ENCODE measurements around the gene GNA12.

- TF ChIP-seq, protein P1, sequence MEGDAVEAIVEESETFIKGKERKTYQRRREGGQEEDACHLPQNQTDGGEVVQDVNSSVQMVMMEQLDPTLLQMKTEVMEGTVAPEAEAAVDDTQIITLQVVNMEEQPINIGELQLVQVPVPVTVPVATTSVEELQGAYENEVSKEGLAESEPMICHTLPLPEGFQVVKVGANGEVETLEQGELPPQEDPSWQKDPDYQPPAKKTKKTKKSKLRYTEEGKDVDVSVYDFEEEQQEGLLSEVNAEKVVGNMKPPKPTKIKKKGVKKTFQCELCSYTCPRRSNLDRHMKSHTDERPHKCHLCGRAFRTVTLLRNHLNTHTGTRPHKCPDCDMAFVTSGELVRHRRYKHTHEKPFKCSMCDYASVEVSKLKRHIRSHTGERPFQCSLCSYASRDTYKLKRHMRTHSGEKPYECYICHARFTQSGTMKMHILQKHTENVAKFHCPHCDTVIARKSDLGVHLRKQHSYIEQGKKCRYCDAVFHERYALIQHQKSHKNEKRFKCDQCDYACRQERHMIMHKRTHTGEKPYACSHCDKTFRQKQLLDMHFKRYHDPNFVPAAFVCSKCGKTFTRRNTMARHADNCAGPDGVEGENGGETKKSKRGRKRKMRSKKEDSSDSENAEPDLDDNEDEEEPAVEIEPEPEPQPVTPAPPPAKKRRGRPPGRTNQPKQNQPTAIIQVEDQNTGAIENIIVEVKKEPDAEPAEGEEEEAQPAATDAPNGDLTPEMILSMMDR (IDR thresholded peaks at IDR 0.05) = no peak
- TF ChIP-seq EZH2phosphoT487 (IDR thresholded peaks at IDR 0.05) (no peak), EZH2 (IDR thresholded peaks at IDR 0.05) (no peak)
Observed at GRCh38 chr7:2866601-2867000, 22.5 kb upstream of the GNA12 start.

Measured in neural progenitor cell (in vitro differentiated cells).